ENCODE data around the gene MBD1.
"Not testable (repeated sequence)": the region's sequence is repeated elsewhere in the genome, so short reads cannot be mapped to it uniquely, and the experiment has no call there.

Gene MBD1

GRCh38 chr18:50281295-50281971, at the start of gene MBD1:
Gene MBD1 (minus strand): TSS chr18:50281523. CDS start chr18:50279992, 1,531 bp downstream.
- peak; percentile 94 for DNase-seq (ENCODE audit: low read depth)

GRCh38 chr18:50330176-50330575, 48.9 kb upstream of the MBD1 start:
- no peak for DNase-seq (ENCODE audit: low read depth)

- no peak for DNase-seq (ENCODE audit: low read depth)
Observed at GRCh38 chr18:50327983-50328382, 46.7 kb upstream of the MBD1 start.

- no peak for DNase-seq (ENCODE audit: low read depth)
Observed at GRCh38 chr18:50320719-50321118, 39.4 kb upstream of the MBD1 start.

GRCh38 chr18:50315100-50315871, 34.0 kb upstream of the MBD1 start:
- no peak for DNase-seq (ENCODE audit: low read depth)

GRCh38 chr18:50313873-50314460, 32.6 kb upstream of the MBD1 start:
- no peak for DNase-seq (ENCODE audit: low read depth)

- no peak for DNase-seq (ENCODE audit: low read depth)
Observed at GRCh38 chr18:50313031-50313607, 31.8 kb upstream of the MBD1 start.

- no peak for DNase-seq (ENCODE audit: low read depth)
Observed at GRCh38 chr18:50312296-50313030, 31.1 kb upstream of the MBD1 start.

GRCh38 chr18:50311650-50312049, 30.3 kb upstream of the MBD1 start:
- no peak for DNase-seq (ENCODE audit: low read depth)

GRCh38 chr18:50310080-50310479, 28.8 kb upstream of the MBD1 start:
- DNase-seq (ENCODE audit: low read depth): no peak

- DNase-seq (ENCODE audit: low read depth): not testable (repeated sequence)
Observed at GRCh38 chr18:50308851-50309250, 27.5 kb upstream of the MBD1 start.

- DNase-seq (ENCODE audit: low read depth): peak; percentile 71
Observed at GRCh38 chr18:50307738-50308470, 26.6 kb upstream of the MBD1 start.

GRCh38 chr18:50307400-50307737, 26.0 kb upstream of the MBD1 start:
- no peak for DNase-seq (ENCODE audit: low read depth)

- no peak for DNase-seq (ENCODE audit: low read depth)
Observed at GRCh38 chr18:50306944-50307343, 25.6 kb upstream of the MBD1 start.

- no peak for DNase-seq (ENCODE audit: low read depth)
Observed at GRCh38 chr18:50301074-50301473, 19.8 kb upstream of the MBD1 start.

- DNase-seq (ENCODE audit: low read depth): no peak
Observed at GRCh38 chr18:50299626-50300388, 18.5 kb upstream of the MBD1 start.

GRCh38 chr18:50298443-50299284, 17.3 kb upstream of the MBD1 start:
- no peak for DNase-seq (ENCODE audit: low read depth)

GRCh38 chr18:50297621-50298442, 16.5 kb upstream of the MBD1 start:
- DNase-seq (ENCODE audit: low read depth): peak; percentile 41

- DNase-seq (ENCODE audit: low read depth): no peak
Observed at GRCh38 chr18:50293039-50293438, 11.7 kb upstream of the MBD1 start.
